Measurements from ENCODE around the gene ELP1.
A peak's percentile ranks its signal among the peaks of the same experiment; 100 is the strongest.
"Not testable (repeated sequence)": the region's sequence is repeated elsewhere in the genome, so short reads cannot be mapped to it uniquely, and the experiment has no call there.

ELP1 gene

GRCh38 chr9:108933718-108934322 lies at the start of gene ELP1:
Gene ELP1, minus strand, starts transcription at chr9:108934124. Its CDS starts 2,978 bp downstream, at chr9:108931146.
- TF ChIP-seq JUND (IDR thresholded peaks at IDR 0.05; ENCODE audit: low read depth): no peak
- in situ Hi-C loops (cut with HindIII; ENCODE audit: low pct_unique_long_range_greater_than_20kb, low sequenced_read_pairs): no loop called here
- peak; percentile 94 to 96 for DNase-seq (ENCODE audit: low read depth in 1 of 2, low spot score in 1 of 2)

GRCh38 chr9:108980893-108981292 lies 47.0 kb upstream of the ELP1 start:
- TF ChIP-seq JUND (IDR thresholded peaks at IDR 0.05; ENCODE audit: low read depth): no peak
- in situ Hi-C loops (cut with HindIII; ENCODE audit: low pct_unique_long_range_greater_than_20kb, low sequenced_read_pairs): no loop called here
- DNase-seq (ENCODE audit: low read depth in 1 of 2, low spot score in 1 of 2): no peak

GRCh38 chr9:108978205-108978604 lies 44.3 kb upstream of the ELP1 start:
- no peak for TF ChIP-seq JUND (IDR thresholded peaks at IDR 0.05; ENCODE audit: low read depth)
- in situ Hi-C loops (cut with HindIII; ENCODE audit: low pct_unique_long_range_greater_than_20kb, low sequenced_read_pairs): no loop called here
- DNase-seq (ENCODE audit: low read depth in 1 of 2, low spot score in 1 of 2): no peak

GRCh38 chr9:108973895-108974294 lies 40.0 kb upstream of the ELP1 start:
- DNase-seq (ENCODE audit: low read depth in 1 of 2, low spot score in 1 of 2): no peak
- no peak for TF ChIP-seq JUND (IDR thresholded peaks at IDR 0.05; ENCODE audit: low read depth)
- in situ Hi-C loops (cut with HindIII; ENCODE audit: low pct_unique_long_range_greater_than_20kb, low sequenced_read_pairs): no loop called here

- in situ Hi-C loops (cut with HindIII; ENCODE audit: low pct_unique_long_range_greater_than_20kb, low sequenced_read_pairs): no loop called here
- TF ChIP-seq JUND (IDR thresholded peaks at IDR 0.05; ENCODE audit: low read depth): no peak
- no peak for DNase-seq (ENCODE audit: low read depth in 1 of 2, low spot score in 1 of 2)
Measured at GRCh38 chr9:108972626-108973209, 38.8 kb upstream of the ELP1 start.

GRCh38 chr9:108972186-108972585 lies 38.3 kb upstream of the ELP1 start:
- no peak for DNase-seq (ENCODE audit: low read depth in 1 of 2, low spot score in 1 of 2)
- TF ChIP-seq JUND (IDR thresholded peaks at IDR 0.05; ENCODE audit: low read depth): no peak
- in situ Hi-C loops (cut with HindIII; ENCODE audit: low pct_unique_long_range_greater_than_20kb, low sequenced_read_pairs): no loop called here

- in situ Hi-C loops (cut with HindIII; ENCODE audit: low pct_unique_long_range_greater_than_20kb, low sequenced_read_pairs); DNase-seq (ENCODE audit: low read depth in 1 of 2, low spot score in 1 of 2): not testable (repeated sequence)
Measured at GRCh38 chr9:108971392-108971791, 37.5 kb upstream of the ELP1 start.

- no peak for DNase-seq (ENCODE audit: low read depth in 1 of 2, low spot score in 1 of 2)
- TF ChIP-seq JUND (IDR thresholded peaks at IDR 0.05; ENCODE audit: low read depth): no peak
- in situ Hi-C loops (cut with HindIII; ENCODE audit: low pct_unique_long_range_greater_than_20kb, low sequenced_read_pairs): no loop called here
Measured at GRCh38 chr9:108967916-108968315, 34.0 kb upstream of the ELP1 start.

- in situ Hi-C loops (cut with HindIII; ENCODE audit: low pct_unique_long_range_greater_than_20kb, low sequenced_read_pairs): no loop called here
- peak in 1 of 2 experiments; percentile 61 for DNase-seq (ENCODE audit: low read depth in 1 of 2, low spot score in 1 of 2)
- no peak for TF ChIP-seq JUND (IDR thresholded peaks at IDR 0.05; ENCODE audit: low read depth)
Measured at GRCh38 chr9:108963459-108964143, 29.7 kb upstream of the ELP1 start.

GRCh38 chr9:108961151-108961550 lies 27.2 kb upstream of the ELP1 start:
- DNase-seq (ENCODE audit: low read depth in 1 of 2, low spot score in 1 of 2): peak; percentile 22 to 84
- no peak for TF ChIP-seq JUND (IDR thresholded peaks at IDR 0.05; ENCODE audit: low read depth)
- in situ Hi-C loops (cut with HindIII; ENCODE audit: low pct_unique_long_range_greater_than_20kb, low sequenced_read_pairs): no loop called here

GRCh38 chr9:108960331-108960730 lies 26.4 kb upstream of the ELP1 start:
- no peak for DNase-seq (ENCODE audit: low read depth in 1 of 2, low spot score in 1 of 2)
- in situ Hi-C loops (cut with HindIII; ENCODE audit: low pct_unique_long_range_greater_than_20kb, low sequenced_read_pairs): no loop called here
- TF ChIP-seq JUND (IDR thresholded peaks at IDR 0.05; ENCODE audit: low read depth): no peak

GRCh38 chr9:108956631-108957026 lies 22.7 kb upstream of the ELP1 start:
- DNase-seq (ENCODE audit: low read depth in 1 of 2, low spot score in 1 of 2): peak in 1 of 2 experiments; percentile 19
- TF ChIP-seq JUND (IDR thresholded peaks at IDR 0.05; ENCODE audit: low read depth): no peak

GRCh38 chr9:108956022-108956630 lies 22.2 kb upstream of the ELP1 start:
- in situ Hi-C loops (cut with HindIII; ENCODE audit: low pct_unique_long_range_greater_than_20kb, low sequenced_read_pairs): no loop called here
- DNase-seq (ENCODE audit: low read depth in 1 of 2, low spot score in 1 of 2): no peak

More at GRCh38 chr9:108956631-108957026, 22.7 kb upstream of the ELP1 start:
- in situ Hi-C loops (cut with HindIII; ENCODE audit: low pct_unique_long_range_greater_than_20kb, low sequenced_read_pairs): no loop called here

More at GRCh38 chr9:108956022-108956630, 22.2 kb upstream of the ELP1 start:
- TF ChIP-seq JUND (IDR thresholded peaks at IDR 0.05; ENCODE audit: low read depth): no peak

Measured in T47D (cell line).